AG10803 (cell line): Measurements from ENCODE around the gene SDHAF2.
"Not testable (repeated sequence)": the region's sequence is repeated elsewhere in the genome, so short reads cannot be mapped to it uniquely, and the experiment has no call there.

Source experiments
- DNase-seq: peaks from one replicate; pipeline ENCODE4 v3.0.0; 2010; ENCODE audit warnings: low read depth
- H3K4me3 ChIP-seq: 2 replicates; pipeline ENCODE4 v1.5.1; 2011; ENCODE audit warnings: mild to moderate bottlenecking, low read length, control low read depth
- CTCF ChIP-seq: conservative IDR thresholded peaks from 2 replicates; pipeline ENCODE4 v1.5.1; 2011; ENCODE audit warnings: mild to moderate bottlenecking, low read length, control low read depth, inconsistent platforms

SDHAF2 gene

GRCh38 chr11:61429691-61430582 is at the start of gene SDHAF2, which contains the start of gene CPSF7:
Gene SDHAF2 (plus strand): TSS chr11:61430124. CDS start chr11:61430147, 23 bp downstream.
Gene CPSF7 (minus strand): TSS chr11:61429975. CDS start chr11:61429235, 740 bp downstream.
- DNase-seq: peak; percentile 95
- peak within 1 kb of the TSS; percentile 91 for H3K4me3 ChIP-seq
- no peak for TF ChIP-seq CTCF

- no peak for TF ChIP-seq CTCF
- DNase-seq: no peak
- no peak overlapping the region for H3K4me3 ChIP-seq
These were observed 49.0 kb upstream of the SDHAF2 start for GRCh38 chr11:61380884-61381283.

- not testable (repeated sequence) for DNase-seq, H3K4me3 ChIP-seq
These were observed 46.1 kb upstream of the SDHAF2 start for GRCh38 chr11:61383859-61384258.

- no peak for DNase-seq
- peak; percentile 38 for TF ChIP-seq CTCF
- H3K4me3 ChIP-seq: no peak overlapping the region
These were observed 45.4 kb upstream of the SDHAF2 start for GRCh38 chr11:61384271-61385242.

- peak; percentile 14 for DNase-seq
- no peak for TF ChIP-seq CTCF
- no peak overlapping the region for H3K4me3 ChIP-seq
These were observed 39.8 kb upstream of the SDHAF2 start for GRCh38 chr11:61390161-61390560.

- DNase-seq: peak; percentile 13
- peak; percentile 43 for TF ChIP-seq CTCF
- H3K4me3 ChIP-seq: peak overlapping the region; percentile 88
These were observed 36.8 kb upstream of the SDHAF2 start for GRCh38 chr11:61392981-61393595.

- H3K4me3 ChIP-seq: no peak overlapping the region
- no peak for DNase-seq
- no peak for TF ChIP-seq CTCF
These were observed 28.8 kb upstream of the SDHAF2 start for GRCh38 chr11:61401173-61401572.
